GM12878 (cell line): Measurements from ENCODE around the gene SMU1. TPM values are rescaled to one million over a fixed set of nuclear protein-coding genes. Genes with fewer than 3 reads are reported as not detected.

Experiments used
- LARP7 ChIP-seq: fragments of 450-650 bp; IDR thresholded peaks from 2 replicates; pipeline ENCODE4 v1.6.1; 2017; ENCODE audit warnings: mild to moderate bottlenecking
- MYC ChIP-seq: IDR thresholded peaks from 2 replicates; pipeline ENCODE4 v1.6.1; 2011; ENCODE audit warnings: mild to moderate bottlenecking, low read length, moderate library complexity, inconsistent platforms; ENCODE audit not compliant: insufficient read depth, insufficient replicate concordance, insufficient read length, severe bottlenecking
- PAX8 ChIP-seq: fragments of 450-650 bp; IDR thresholded peaks from 2 replicates; pipeline ENCODE4 v1.6.1; 2017; ENCODE audit warnings: mild to moderate bottlenecking, moderate library complexity
- RAD21 ChIP-seq: IDR thresholded peaks from 2 replicates; pipeline ENCODE4 v1.6.1; 2011; ENCODE audit warnings: mild to moderate bottlenecking, low read depth, low read length, moderate library complexity; ENCODE audit not compliant: insufficient read depth
- RBBP5 ChIP-seq: fragments of 200-600 bp; sonication (generic); conservative IDR thresholded peaks from 2 replicates; pipeline ENCODE4 v1.6.1; 2016
- RFX5 ChIP-seq: IDR thresholded peaks from 2 replicates; pipeline ENCODE4 v1.6.1; 2011; ENCODE audit warnings: low read depth, low read length, improper control_type of control experiment
- SREBF2 ChIP-seq: IDR thresholded peaks from 2 replicates; pipeline ENCODE4 v1.6.1; 2012; ENCODE audit warnings: mild to moderate bottlenecking, low read length
- TARDBP ChIP-seq: IDR thresholded peaks from 2 replicates; pipeline ENCODE4 v1.6.1; 2016; ENCODE audit warnings: borderline replicate concordance
- polyA plus RNA-seq, 11 experiments: library from polyadenylated mRNA; depleted of rRNA in 4 of 11; unstranded in 6 of 11; stranded (reverse) in 5 of 11; fragments of >200 nt; fragmentation: Nextera tagmentation in 4 of 11; fragmentation: Illumina TruSeq in 1 of 11; extraction: Ambion mirVana in 4 of 11; extraction: Trizol in 1 of 11; gene quantifications; 1 replicate in 1 of 11; 2 replicates in 10 of 11; pipeline versions ENCODE4 v1.2.1 to v1.2.3, GENCODE V29; 2011 to 2016; ENCODE audit warnings: inconsistent platforms in 2 of 11, missing spikeins in 2 of 11, low read depth in 1 of 11
- total RNA-seq, 4 experiments: library from RNA; depleted of rRNA in 3 of 4; stranded (reverse); fragments of >200 nt in 3 of 4; fragmentation: Illumina TruSeq in 1 of 4; extraction: Trizol in 1 of 4; gene quantifications; 2 replicates each; pipeline versions ENCODE4 v1.2.1 to v1.2.3, GENCODE V29; 2013 to 2021
- TF ChIP-seq, protein P1 (sequence below): fragments of 450-650 bp; conservative IDR thresholded peaks from 2 replicates; pipeline ENCODE4 v1.6.1; 2017; ENCODE audit warnings: mild to moderate bottlenecking, moderate library complexity
- TF ChIP-seq, protein P2 (sequence below): fragments of 450-650 bp; formaldehyde crosslinking; IDR thresholded peaks from 2 replicates; pipeline ENCODE4 v1.5.0; 2022; ENCODE audit warnings: mild to moderate bottlenecking, missing genetic modification characterization
- TF ChIP-seq, protein P3 (sequence below): IDR thresholded peaks from 2 replicates; pipeline ENCODE4 v1.6.1; 2011; ENCODE audit warnings: borderline replicate concordance, low read depth, mild to moderate bottlenecking, moderate library complexity, mixed read lengths, low read length; ENCODE audit not compliant: insufficient read depth; ENCODE audit errors: extremely low read length

The SMU1 gene
- total and polyA plus RNA-seq, 10 of the 15 experiments (the other 5 are each of a cell fraction or from before 2014, with no cell fraction given) = 18.5 to 34.6 (median 20.9) TPM

DNA sequence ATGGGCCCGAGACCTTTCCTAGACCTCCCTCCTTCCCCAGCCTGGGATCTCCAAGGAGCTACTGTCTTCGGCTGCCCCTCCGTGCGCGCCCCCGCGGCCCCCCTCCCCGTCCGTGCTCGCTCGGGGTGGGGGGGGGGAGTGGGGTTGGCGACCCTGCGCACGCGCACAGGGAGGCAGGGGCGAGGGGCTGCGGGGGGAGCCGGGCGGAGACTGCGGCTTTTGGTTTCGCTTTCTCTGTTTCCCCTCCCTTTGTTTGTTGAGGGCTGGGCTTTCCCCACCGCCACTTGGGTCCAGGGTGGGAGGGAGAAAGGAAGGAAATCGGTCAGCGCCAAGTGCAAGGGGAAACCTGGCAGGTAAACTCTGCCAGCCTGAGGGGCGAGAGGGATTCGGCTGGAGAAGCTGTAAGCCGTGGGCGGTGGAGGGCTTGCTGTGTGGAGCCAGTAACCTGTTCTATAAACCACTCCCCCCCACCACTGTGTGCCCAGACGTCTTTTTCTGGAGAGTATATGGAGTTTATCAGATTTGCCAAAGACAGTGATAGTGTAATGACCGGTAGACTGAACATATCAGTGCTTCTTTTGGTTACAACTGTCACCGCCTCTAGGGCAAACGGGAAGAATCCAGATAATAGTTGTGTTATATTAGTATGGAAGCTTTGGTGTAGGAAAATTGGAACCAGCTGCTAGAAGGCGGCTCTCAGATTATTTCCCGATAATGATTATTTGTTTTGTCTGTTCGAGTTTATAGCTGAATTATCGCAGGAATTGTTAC lies 50.7 kb downstream of the SMU1 start (continued):
- TF ChIP-seq PAX8 (0 out of 2 replicates have a peak, but pooled peaks have one; percentile 26), TARDBP (no peak), RBBP5 (no peak), MYC (no peak), RAD21 (no peak), LARP7 (peak; percentile 32; the same call in 1 of the 2 replicates), RFX5 (no peak), SREBF2 (no peak)
- TF ChIP-seq, protein P1, sequence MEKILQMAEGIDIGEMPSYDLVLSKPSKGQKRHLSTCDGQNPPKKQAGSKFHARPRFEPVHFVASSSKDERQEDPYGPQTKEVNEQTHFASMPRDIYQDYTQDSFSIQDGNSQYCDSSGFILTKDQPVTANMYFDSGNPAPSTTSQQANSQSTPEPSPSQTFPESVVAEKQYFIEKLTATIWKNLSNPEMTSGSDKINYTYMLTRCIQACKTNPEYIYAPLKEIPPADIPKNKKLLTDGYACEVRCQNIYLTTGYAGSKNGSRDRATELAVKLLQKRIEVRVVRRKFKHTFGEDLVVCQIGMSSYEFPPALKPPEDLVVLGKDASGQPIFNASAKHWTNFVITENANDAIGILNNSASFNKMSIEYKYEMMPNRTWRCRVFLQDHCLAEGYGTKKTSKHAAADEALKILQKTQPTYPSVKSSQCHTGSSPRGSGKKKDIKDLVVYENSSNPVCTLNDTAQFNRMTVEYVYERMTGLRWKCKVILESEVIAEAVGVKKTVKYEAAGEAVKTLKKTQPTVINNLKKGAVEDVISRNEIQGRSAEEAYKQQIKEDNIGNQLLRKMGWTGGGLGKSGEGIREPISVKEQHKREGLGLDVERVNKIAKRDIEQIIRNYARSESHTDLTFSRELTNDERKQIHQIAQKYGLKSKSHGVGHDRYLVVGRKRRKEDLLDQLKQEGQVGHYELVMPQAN = peak; percentile 8; the same call in 1 of the 2 replicates
- TF ChIP-seq, protein P2, sequence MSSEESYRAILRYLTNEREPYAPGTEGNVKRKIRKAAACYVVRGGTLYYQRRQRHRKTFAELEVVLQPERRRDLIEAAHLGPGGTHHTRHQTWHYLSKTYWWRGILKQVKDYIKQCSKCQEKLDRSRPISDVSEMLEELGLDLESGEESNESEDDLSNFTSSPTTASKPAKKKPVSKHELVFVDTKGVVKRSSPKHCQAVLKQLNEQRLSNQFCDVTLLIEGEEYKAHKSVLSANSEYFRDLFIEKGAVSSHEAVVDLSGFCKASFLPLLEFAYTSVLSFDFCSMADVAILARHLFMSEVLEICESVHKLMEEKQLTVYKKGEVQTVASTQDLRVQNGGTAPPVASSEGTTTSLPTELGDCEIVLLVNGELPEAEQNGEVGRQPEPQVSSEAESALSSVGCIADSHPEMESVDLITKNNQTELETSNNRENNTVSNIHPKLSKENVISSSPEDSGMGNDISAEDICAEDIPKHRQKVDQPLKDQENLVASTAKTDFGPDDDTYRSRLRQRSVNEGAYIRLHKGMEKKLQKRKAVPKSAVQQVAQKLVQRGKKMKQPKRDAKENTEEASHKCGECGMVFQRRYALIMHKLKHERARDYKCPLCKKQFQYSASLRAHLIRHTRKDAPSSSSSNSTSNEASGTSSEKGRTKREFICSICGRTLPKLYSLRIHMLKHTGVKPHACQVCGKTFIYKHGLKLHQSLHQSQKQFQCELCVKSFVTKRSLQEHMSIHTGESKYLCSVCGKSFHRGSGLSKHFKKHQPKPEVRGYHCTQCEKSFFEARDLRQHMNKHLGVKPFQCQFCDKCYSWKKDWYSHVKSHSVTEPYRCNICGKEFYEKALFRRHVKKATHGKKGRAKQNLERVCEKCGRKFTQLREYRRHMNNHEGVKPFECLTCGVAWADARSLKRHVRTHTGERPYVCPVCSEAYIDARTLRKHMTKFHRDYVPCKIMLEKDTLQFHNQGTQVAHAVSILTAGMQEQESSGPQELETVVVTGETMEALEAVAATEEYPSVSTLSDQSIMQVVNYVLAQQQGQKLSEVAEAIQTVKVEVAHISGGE (CRISPR knock-in tag) = no peak
- TF ChIP-seq, protein P3, sequence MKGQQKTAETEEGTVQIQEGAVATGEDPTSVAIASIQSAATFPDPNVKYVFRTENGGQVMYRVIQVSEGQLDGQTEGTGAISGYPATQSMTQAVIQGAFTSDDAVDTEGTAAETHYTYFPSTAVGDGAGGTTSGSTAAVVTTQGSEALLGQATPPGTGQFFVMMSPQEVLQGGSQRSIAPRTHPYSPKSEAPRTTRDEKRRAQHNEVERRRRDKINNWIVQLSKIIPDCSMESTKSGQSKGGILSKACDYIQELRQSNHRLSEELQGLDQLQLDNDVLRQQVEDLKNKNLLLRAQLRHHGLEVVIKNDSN = no peak
